ENCODE measurements around the gene DNM3. TPM values are rescaled to one million over a fixed set of nuclear protein-coding genes. Genes with fewer than 3 reads are reported as not detected.

DNM3 gene
- polyA plus RNA-seq, 1 of the 3 experiments (the other 2 are of a cell fraction): 0.43 TPM

GRCh38 chr1:172005856-172006255 is 164.6 kb downstream of the DNM3 start:
- H3K4me2 ChIP-seq: no peak overlapping the region
- H4K20me1 ChIP-seq (ENCODE audit: insufficient read depth): no peaks in the 10 kb centered on the region
- peaks cover 2% of the 10 kb centered on the region for H3K9me3 ChIP-seq
- H3K36me3 ChIP-seq (replicated peaks in 1 of 2; ENCODE audit: control insufficient read depth in 1 of 2, insufficient read depth in 2 of 2, low read length in 1 of 2): peaks cover 2% of the 10 kb centered on the region in 2 experiments
- H3F3A ChIP-seq (replicated peaks; ENCODE audit: insufficient read depth): peaks cover 17% of the 10 kb centered on the region
- H3K27me3 ChIP-seq (ENCODE audit: insufficient read depth): no peaks in the 10 kb centered on the region
- peak overlapping the region in 1 of 2 experiments; percentile 86; a peak in 2 of 4 replicates for H3K27ac ChIP-seq (ENCODE audit: low read depth in 2 of 2, low read length in 1 of 2)
- H3K4me1 ChIP-seq (ENCODE audit: control insufficient read depth in 1 of 2, insufficient read depth in 2 of 2, low read depth in 1 of 2, low read length in 1 of 2): peaks cover 5 to 10% of the 10 kb centered on the region in 2 experiments; a peak in 2 of 4 replicates
- H3K4me3 ChIP-seq (ENCODE audit: low read depth in 2 of 2, low read length in 1 of 2): no peak overlapping the region
- no peaks in the 10 kb centered on the region for H3K9me2 ChIP-seq
- CTCF ChIA-PET: interaction anchor here (1.0 to 7.1 kb wide), 7 partner anchors 20 to 439 kb away, joined by 3 to 40 read pairs (median 4); partner anchors contain the start of gene PIGC
- H3K9ac ChIP-seq: no peak overlapping the region
- no peak for DNase-seq
- peak; percentile 83 for TF ChIP-seq NFIC (IDR thresholded peaks at IDR 0.05; ENCODE audit: borderline replicate concordance)
- peak in 1 of 2 experiments; percentile 75; a peak in 2 of 4 replicates for TF ChIP-seq EP300 (IDR thresholded peaks at IDR 0.05; ENCODE audit: borderline replicate concordance in 1 of 2, low read depth in 1 of 2, low read length in 1 of 2)
- no peak for TF ChIP-seq RXRA (IDR thresholded peaks at IDR 0.05; ENCODE audit: borderline replicate concordance, low read depth)
- 0 out of 2 replicates have a peak, but pooled peaks have one; percentile 23 for TF ChIP-seq FOSL2 (IDR thresholded peaks at IDR 0.05; ENCODE audit: borderline replicate concordance, low read depth)
- TF ChIP-seq JUND (IDR thresholded peaks at IDR 0.05): 0 out of 2 replicates have a peak, but pooled peaks have one; percentile 44
- no peak for TF ChIP-seq GABPA (IDR thresholded peaks at IDR 0.05; ENCODE audit: low read depth)
- peak; percentile 94 for TF ChIP-seq TCF12 (IDR thresholded peaks at IDR 0.05)
- no peak for TF ChIP-seq RCOR1 (IDR thresholded peaks at IDR 0.05; ENCODE audit: low read length)
- TF ChIP-seq POLR2AphosphoS5 (IDR thresholded peaks at IDR 0.05; ENCODE audit: low read depth, low read length): peak; percentile 51; the same call in 1 of the 2 replicates
- peak; percentile 54; the same call in 1 of the 2 replicates for TF ChIP-seq TEAD4 (IDR thresholded peaks at IDR 0.05; ENCODE audit: borderline replicate concordance, insufficient read depth)
- TF ChIP-seq PBX3 (IDR thresholded peaks at IDR 0.05): peak; percentile 74
- no peak for TF ChIP-seq SIN3A (IDR thresholded peaks at IDR 0.05; ENCODE audit: borderline replicate concordance, low read depth, low read length)
- H3K79me2 ChIP-seq (ENCODE audit: insufficient read depth): no peaks in the 10 kb centered on the region
- no peak overlapping the region for H2AFZ ChIP-seq (ENCODE audit: low read depth)
- POLR2A ChIA-PET: no interaction called here
- 86% methylated on average over 1 of the region's 1 CpG for WGBS (ENCODE audit: low lambda C conversion rate)

- no peak overlapping the region for H3K9ac ChIP-seq
- H3K4me1 ChIP-seq (ENCODE audit: control insufficient read depth in 1 of 2, insufficient read depth in 2 of 2, low read depth in 1 of 2, low read length in 1 of 2): peaks cover 5 to 10% of the 10 kb centered on the region in 2 experiments; a peak in 2 of 4 replicates
- no peaks in the 10 kb centered on the region for H4K20me1 ChIP-seq (ENCODE audit: insufficient read depth)
- H3K9me2 ChIP-seq: no peaks in the 10 kb centered on the region
- H3F3A ChIP-seq (replicated peaks; ENCODE audit: insufficient read depth): peaks cover 17% of the 10 kb centered on the region
- DNase-seq: no peak
- H3K27ac ChIP-seq (ENCODE audit: low read depth in 2 of 2, low read length in 1 of 2): peak overlapping the region in 1 of 2 experiments; percentile 86; a peak in 1 of 4 replicates
- H3K27me3 ChIP-seq (ENCODE audit: insufficient read depth): no peaks in the 10 kb centered on the region
- H3K36me3 ChIP-seq (replicated peaks in 1 of 2; ENCODE audit: control insufficient read depth in 1 of 2, insufficient read depth in 2 of 2, low read length in 1 of 2): peaks cover 2 to 4% of the 10 kb centered on the region in 2 experiments
- no peak overlapping the region for H2AFZ ChIP-seq (ENCODE audit: low read depth)
- POLR2A ChIA-PET: no interaction called here
- H3K9me3 ChIP-seq: peaks cover 10% of the 10 kb centered on the region
- TF ChIP-seq PBX3 (IDR thresholded peaks at IDR 0.05) (peak; percentile 70), EP300 (IDR thresholded peaks at IDR 0.05; ENCODE audit: borderline replicate concordance in 1 of 2, low read depth in 1 of 2, low read length in 1 of 2) (peak; percentile 9 to 62; a peak in 1 of 4 replicates), FOXM1 (IDR thresholded peaks at IDR 0.05; ENCODE audit: low read depth) (no peak), TEAD4 (IDR thresholded peaks at IDR 0.05; ENCODE audit: borderline replicate concordance, insufficient read depth) (no peak), EZH2phosphoT487 (IDR thresholded peaks at IDR 0.05; ENCODE audit: borderline replicate concordance, low read depth) (no peak), CHD2 (IDR thresholded peaks at IDR 0.05; ENCODE audit: low read length, partially characterized antibody) (no peak), RAD21 (IDR thresholded peaks at IDR 0.05; ENCODE audit: low read length) (no peak), TCF12 (IDR thresholded peaks at IDR 0.05) (peak; percentile 58; the same call in 1 of the 2 replicates), RXRA (IDR thresholded peaks at IDR 0.05; ENCODE audit: borderline replicate concordance, low read depth) (no peak)
- no peak overlapping the region for H3K4me3 ChIP-seq (ENCODE audit: low read depth in 2 of 2, low read length in 1 of 2)
- H3K4me2 ChIP-seq: no peak overlapping the region
- CTCF ChIA-PET: interaction anchor here (0.8 to 7.1 kb wide), 5 partner anchors 21 to 450 kb away, joined by 3 to 40 read pairs (median 4); partner anchors contain the start of gene PIGC
- H3K79me2 ChIP-seq (ENCODE audit: insufficient read depth): no peaks in the 10 kb centered on the region
These were observed 165.4 kb downstream of the DNM3 start for GRCh38 chr1:172006660-172007059.
